ENCODE results near the gene ZP1. TPM values are rescaled to one million over a fixed set of nuclear protein-coding genes. Genes with fewer than 3 reads are reported as not detected.

ZP1 gene
- total RNA-seq, 3 donors from 2014 or later (not counting 1 experiment from before 2014, with no cell fraction given), result 0.35 TPM; not detected in 2

GRCh38 chr11:60924110-60924905, 57.0 kb downstream of the ZP1 start, which contains the start of gene TMEM132A:
Gene TMEM132A (plus strand): TSS chr11:60924460. CDS start chr11:60924634, 174 bp downstream.
- intact Hi-C loops (cut with micrococcal nuclease), result no loop called here
- peak within 1 kb of the TSS; percentile 21 for H3K4me3 ChIP-seq (ENCODE audit: low read length)
- WGBS (ENCODE audit: insufficient coverage), result under 1% methylated on average over 69 of the region's 69 CpGs
- peak within 1 kb of the TSS in 1 of 2 donors; percentile 63 for H3K27ac Mint-ChIP-seq
- H3K36me3 Mint-ChIP-seq, result peaks cover 8% of the 10 kb centered on the region
- peaks cover 7 to 23% of the 10 kb centered on the region in 2 donors for H3K27me3 Mint-ChIP-seq (ENCODE audit: low read depth in 2 of 2)
- peak within 1 kb of the TSS; percentile 76 for H3K4me3 Mint-ChIP-seq
- H3K27me3 ChIP-seq (ENCODE audit: control insufficient read depth, insufficient read depth, low read length), result peaks cover 19% of the 10 kb centered on the region
- H3K9me3 Mint-ChIP-seq, result no peaks in the 10 kb centered on the region
- peaks cover 24% of the 10 kb centered on the region for H3K4me1 ChIP-seq (ENCODE audit: control insufficient read depth, insufficient read depth, low read length)
- TF ChIP-seq CTCF (IDR thresholded peaks at IDR 0.05), result no peak
- H3K27ac ChIP-seq (ENCODE audit: low read length), result no peak within 1 kb of the TSS
- DNase-seq (peak in 1 of 2 donors; percentile 35), ATAC-seq (peak in 2 of 3 donors; percentile 38 to 53)
- peaks cover 36% of the 10 kb centered on the region for H3K36me3 ChIP-seq (ENCODE audit: control insufficient read depth, insufficient read depth, low read length)
- H3K4me1 Mint-ChIP-seq, result peaks cover 5 to 18% of the 10 kb centered on the region in 2 donors
- no peaks in the 10 kb centered on the region for H3K9me3 ChIP-seq (ENCODE audit: control insufficient read depth, insufficient read depth, low read length)

Other genes with a start within 250 kb of the ZP1 start
- not detected for gene MS4A8, start 167.9 kb upstream of the ZP1 start, total RNA-seq
- not detected for gene MS4A18, start 142.8 kb upstream of the ZP1 start, total RNA-seq
- not detected for gene MS4A15, start 110.7 kb upstream of the ZP1 start, total RNA-seq
- gene MS4A10, start 82.2 kb upstream of the ZP1 start, total RNA-seq, result not detected
- 10 to 100 TPM; 10.6 to 12.5 (median 10.7) TPM for gene CCDC86, start 25.4 kb upstream of the ZP1 start, total RNA-seq
- 10 to 100 TPM in 1 of 3 donors, 1 to 10 TPM in 1, under 1 TPM in 1; 0.66 to 12.4 (median 1.7) TPM for gene PTGDR2, start 11.6 kb upstream of the ZP1 start, total RNA-seq
- 10 to 100 TPM; 61.0 to 69.7 (median 67.5) TPM for gene PRPF19, start 39.0 kb downstream of the ZP1 start, total RNA-seq
- 100 to 1,000 TPM in 1 of 3 donors, 10 to 100 TPM in 2; 89.3 to 102 (median 96.8) TPM for gene TMEM109, start 46.6 kb downstream of the ZP1 start, total RNA-seq
- gene TMEM132A, start 56.9 kb downstream of the ZP1 start, total RNA-seq, result not detected
- gene SLC15A3, start 84.6 kb downstream of the ZP1 start, total RNA-seq, result 10 to 100 TPM; 11.6 to 26.5 (median 20.1) TPM
- 100 to 1,000 TPM in 1 of 3 donors, 10 to 100 TPM in 2; 18.9 to 111 (median 85.6) TPM for gene CD6, start 104.1 kb downstream of the ZP1 start, total RNA-seq
- 10 to 100 TPM in 1 of 3 donors, 1 to 10 TPM in 2; 1.2 to 17.7 (median 7.9) TPM for gene CD5, start 234.9 kb downstream of the ZP1 start, total RNA-seq

Measured in natural killer cell (primary cell).